ENCODE measurements around the gene CD2AP.
"Not testable (repeated sequence)": the region's sequence is repeated elsewhere in the genome, so short reads cannot be mapped to it uniquely, and the experiment has no call there.

Gene CD2AP, protein sequence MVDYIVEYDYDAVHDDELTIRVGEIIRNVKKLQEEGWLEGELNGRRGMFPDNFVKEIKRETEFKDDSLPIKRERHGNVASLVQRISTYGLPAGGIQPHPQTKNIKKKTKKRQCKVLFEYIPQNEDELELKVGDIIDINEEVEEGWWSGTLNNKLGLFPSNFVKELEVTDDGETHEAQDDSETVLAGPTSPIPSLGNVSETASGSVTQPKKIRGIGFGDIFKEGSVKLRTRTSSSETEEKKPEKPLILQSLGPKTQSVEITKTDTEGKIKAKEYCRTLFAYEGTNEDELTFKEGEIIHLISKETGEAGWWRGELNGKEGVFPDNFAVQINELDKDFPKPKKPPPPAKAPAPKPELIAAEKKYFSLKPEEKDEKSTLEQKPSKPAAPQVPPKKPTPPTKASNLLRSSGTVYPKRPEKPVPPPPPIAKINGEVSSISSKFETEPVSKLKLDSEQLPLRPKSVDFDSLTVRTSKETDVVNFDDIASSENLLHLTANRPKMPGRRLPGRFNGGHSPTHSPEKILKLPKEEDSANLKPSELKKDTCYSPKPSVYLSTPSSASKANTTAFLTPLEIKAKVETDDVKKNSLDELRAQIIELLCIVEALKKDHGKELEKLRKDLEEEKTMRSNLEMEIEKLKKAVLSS

GRCh38 chr6:47477497-47478232 lies at the start of gene CD2AP:
TSS of gene CD2AP (plus strand) at chr6:47477789. CDS start at chr6:47478245, 456 bp downstream.
- peak; percentile 70 for DNase-seq

GRCh38 chr6:47428288-47428687 lies 49.3 kb upstream of the CD2AP start:
- DNase-seq, result no peak

DNA sequence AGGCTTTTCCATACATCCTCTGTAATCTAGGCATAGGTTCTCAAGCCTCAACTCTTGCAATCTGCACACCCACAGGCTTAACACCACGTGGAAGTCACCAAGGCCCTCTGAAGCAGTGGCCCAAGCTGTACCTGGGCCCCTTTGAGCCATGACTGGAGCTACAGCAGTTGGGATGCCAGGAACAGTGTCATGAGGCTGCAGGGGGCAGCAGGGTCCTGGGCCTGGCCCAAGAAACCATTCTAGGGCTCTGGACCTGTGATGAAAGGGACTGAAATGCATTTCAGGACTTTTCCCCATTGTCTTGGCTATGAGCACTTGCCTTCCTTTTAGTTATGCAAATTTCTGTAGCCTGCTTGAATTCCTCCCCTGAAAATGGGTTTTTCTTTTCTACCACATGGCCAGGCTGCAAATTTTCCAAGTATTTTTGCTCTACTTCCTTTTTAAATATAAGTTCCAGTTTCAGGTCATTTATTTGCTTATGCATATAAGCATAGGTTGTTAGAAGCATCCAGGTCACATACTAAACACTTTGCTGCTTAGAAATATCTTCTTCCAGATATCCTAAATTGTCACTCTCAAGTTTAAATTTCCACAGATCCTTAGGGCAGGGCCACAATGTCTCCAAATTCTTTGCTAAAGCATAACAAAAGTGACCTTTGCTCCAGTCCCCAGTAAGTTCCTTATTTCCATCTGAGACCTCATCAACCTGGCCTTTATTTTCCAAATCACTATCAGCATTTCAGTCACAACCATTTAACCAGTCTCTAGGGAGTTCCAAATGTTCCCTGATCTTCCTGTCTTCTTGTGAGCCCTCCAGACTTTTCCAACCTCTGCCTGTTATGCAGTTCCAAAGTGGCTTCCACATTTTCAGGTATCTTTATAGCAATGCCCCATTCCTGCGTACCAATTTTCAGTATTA lies 48.6 kb upstream of the CD2AP start:
- DNase-seq, result no peak

DNA sequence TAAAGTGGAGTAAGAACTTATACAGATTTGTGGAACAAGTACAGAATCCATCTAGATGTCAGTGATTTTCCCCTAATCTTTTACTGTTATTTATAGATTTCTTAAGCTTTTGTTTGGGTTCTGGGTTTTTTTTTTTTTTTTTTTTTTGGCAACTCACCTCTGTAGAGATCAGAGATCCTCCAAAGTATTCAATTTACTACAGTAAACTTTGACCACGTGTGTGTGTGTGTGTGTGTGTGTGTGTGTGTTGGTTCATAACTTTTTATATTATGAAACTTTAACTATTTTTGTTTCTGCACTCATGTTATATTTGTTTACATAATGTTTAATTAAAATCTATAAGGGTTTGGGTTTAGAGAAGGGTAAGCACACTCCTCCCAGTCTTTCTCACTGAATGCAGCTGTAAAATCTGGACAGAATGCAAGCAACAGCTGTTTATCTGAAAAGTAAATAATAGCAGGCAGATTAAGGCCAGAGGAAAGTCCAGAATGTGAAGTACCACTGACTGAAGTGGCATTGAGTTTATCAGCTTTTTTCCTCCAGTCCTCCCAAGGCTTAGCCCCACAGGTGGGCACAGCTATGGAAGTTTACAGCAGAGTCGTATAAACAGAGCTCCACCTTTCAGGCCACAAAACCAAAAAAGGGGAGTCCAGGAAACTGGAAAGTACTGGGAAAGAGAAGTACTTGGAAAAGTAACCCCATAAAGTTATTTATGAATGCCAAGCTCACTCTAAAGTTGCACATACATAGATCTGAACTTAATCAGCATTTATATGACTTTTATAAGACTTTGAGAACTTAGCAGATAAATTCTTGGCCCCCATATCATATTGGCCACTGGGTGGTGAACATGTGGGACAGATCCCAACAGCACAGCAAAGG lies 43.0 kb upstream of the CD2AP start:
- no peak for DNase-seq

DNA sequence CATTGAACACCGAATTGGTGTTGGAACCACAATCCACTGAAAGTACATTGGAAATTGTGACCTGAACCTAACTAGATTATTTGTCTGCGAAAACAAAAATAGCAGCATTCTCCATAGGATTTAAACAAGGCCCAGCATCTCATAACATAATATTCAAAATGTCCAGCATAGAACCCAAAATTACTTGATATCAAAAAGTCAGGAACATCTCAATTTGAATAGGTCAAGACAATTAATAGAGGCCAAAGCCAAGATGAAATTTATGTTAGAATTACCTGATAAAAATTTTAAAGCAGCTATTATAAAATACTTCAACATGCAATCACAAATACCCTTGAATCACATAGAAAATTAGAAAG lies 42.4 kb upstream of the CD2AP start:
- no peak for DNase-seq

- DNase-seq, result no peak
Measured at GRCh38 chr6:47437592-47437991, 40.0 kb upstream of the CD2AP start.

DNA sequence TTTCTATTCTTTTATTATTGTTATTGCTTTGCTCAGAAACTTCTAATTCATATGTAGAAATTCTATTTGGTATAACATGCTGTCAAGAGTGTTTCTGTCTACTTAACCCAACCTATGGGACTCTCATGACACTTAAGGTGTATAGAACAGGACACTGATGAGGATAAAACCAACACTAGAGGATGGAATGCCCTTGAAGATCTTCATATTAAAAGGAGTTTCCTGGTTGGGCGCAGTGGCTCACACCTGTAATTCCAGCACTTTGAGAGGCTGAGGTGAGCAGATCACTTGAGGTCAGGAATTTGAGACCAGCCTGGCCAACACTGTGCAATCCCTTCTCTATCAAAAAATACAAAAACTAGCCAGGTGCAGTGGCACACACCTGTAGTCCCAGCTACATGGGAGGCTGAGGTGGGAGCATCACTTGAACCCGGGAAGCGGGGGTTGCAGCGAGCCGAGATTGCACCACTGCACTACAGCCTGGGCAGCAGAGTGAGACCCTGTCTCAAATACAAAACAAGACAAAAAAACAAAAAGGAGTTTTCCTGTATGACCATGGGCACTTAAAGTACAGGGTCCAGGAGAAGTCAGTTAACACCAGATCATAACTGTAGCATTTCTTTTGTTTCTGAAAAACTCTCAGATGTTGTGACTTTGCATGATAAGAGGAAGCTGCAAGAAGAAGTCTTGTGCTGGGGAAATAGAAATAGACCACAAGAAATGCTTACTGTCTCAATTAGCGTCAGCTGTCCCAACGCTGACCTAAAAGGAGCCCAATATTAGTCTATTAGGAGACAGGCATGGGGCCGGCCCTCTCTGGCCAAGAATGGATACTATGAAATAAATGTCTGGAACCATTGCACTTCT lies 38.9 kb upstream of the CD2AP start:
- no peak for DNase-seq

DNA sequence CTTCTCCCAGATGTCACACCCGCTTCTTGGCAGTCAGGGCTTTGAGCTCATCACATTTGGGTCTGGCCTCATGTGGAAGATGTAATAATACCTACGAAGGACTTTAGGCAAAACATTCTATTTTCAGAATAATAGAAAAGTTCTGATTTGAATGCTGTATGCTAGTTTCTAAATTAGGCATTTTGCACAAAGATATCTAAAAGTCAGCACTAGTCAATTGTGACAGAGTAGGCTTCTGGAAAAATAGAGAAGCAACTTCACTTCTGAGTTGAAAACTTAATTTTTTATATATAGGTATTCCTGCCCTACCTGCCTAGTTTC lies 38.3 kb upstream of the CD2AP start:
- no peak for DNase-seq

GRCh38 chr6:47440719-47441118 lies 36.9 kb upstream of the CD2AP start:
- no peak for DNase-seq

- not testable (repeated sequence) for DNase-seq
Measured at GRCh38 chr6:47444964-47445363, 32.6 kb upstream of the CD2AP start.

- peak; percentile 12 for DNase-seq
Measured at GRCh38 chr6:47446669-47447330, 30.8 kb upstream of the CD2AP start.

DNA sequence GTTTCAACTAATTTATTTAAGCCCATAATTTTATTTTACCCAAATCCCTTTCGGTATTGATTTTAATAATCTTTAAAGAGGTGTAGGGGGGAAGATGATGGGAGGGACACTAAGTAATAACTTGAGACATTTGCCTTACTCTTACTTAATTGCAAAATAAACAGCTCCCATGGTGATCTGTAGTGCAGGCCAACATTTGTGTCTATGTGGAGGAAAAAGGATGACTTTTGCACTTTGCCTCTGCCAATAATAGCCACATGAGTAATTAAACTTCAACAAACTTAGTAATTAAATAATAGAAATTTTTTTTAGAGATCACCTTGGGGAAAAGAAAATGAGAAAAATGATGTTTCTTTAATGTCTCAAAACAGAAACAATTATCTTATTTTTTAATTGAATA lies 29.9 kb upstream of the CD2AP start:
- DNase-seq, result no peak

- no peak for DNase-seq
Measured at GRCh38 chr6:47451162-47451561, 26.4 kb upstream of the CD2AP start.

DNA sequence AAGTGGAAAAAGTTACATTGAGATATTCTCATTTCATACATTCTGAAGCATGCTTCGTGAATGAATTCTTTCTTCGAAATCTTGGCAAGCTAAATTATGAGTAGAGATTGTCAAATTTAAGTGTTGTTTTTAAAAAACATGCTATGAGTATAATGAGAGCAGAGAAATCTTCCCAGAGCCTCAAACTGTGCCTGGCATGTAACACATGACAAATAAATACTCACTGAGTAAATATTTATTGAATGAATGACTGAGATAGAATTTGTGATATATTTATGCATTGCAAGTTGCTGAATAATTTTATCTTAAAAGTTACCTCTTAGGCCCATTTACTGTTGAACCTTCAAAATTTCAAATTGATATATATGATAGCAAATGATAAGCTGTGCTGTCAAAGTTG lies 24.7 kb upstream of the CD2AP start:
- DNase-seq, result no peak

- DNase-seq, result no peak
Measured at GRCh38 chr6:47453372-47453936, 24.1 kb upstream of the CD2AP start.

DNA sequence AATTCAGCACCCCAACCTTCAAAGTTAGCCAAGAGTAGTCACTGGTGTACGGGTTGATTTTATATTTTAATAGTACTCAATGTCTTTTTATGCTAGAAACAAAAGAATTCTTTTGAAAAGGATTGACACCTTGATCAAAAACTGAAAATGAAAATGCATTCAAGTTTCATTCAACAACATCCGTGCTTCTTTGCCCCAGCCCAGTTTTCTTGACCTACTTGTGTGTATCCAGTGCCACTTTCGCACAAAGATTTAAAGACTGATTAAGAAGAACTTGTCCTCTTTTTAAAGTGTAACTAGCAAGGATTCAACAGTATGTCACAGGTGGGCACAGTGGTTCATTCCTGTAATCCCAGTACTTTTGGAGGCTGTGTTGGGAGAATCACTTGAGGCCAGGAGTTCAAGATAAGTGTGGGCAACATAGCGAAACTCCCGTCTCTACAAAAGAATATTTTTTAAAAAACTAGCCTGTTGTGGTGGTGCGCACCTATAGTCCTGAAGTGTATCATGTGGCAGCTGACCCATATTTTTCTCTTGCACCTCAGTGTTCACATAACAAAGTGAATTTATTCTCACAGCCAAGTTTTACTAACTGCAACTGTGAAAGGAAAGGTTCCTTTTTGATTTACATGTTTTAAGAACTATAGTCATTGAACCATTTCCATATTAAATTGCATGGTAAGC lies 22.7 kb upstream of the CD2AP start:
- no peak for DNase-seq

- no peak for DNase-seq
Measured at GRCh38 chr6:47455533-47456209, 21.9 kb upstream of the CD2AP start.

GRCh38 chr6:47456536-47456975 lies 21.0 kb upstream of the CD2AP start:
- DNase-seq, result no peak

DNA sequence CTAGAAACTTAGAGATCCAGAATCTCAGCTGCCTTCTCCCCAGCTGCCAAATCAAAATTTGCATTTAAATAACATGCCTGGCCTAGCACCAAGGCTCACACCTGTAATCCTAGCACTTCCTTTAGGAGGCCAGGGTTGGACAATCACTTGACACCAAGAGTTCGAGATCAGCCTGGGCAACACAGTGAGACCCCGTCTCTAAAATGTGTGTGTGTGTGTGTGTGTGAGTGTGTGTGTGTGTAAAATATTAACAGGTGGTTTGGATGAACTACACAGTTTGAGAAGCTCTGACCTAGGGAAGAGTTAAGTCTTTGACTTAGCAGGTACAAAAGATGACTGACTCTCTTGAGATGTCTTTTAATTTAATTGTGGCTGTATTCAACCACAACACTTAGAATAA lies 20.2 kb upstream of the CD2AP start:
- no peak for DNase-seq

Data from kidney glomerular epithelial cell (primary cell).